Immature natural killer cell (primary cell): ENCODE results near the gene WNT3. TPM values are rescaled to one million over a fixed set of nuclear protein-coding genes. Genes with fewer than 3 reads are reported as not detected.

Experiments
- DNase-seq, 3 donors: peaks; one replicate each; pipeline ENCODE4 v3.0.0; 2022; ENCODE audit warnings: mixed read lengths in 1 of 3
- H3K27ac Mint-ChIP-seq, 6 donors: one replicate each; pipeline ENCODE4 v1.8.0; 2020; ENCODE audit warnings: mixed read lengths in 6 of 6, mild to moderate bottlenecking in 5 of 6, inconsistent platforms in 4 of 6, moderate library complexity in 3 of 6
- H3K27me3 Mint-ChIP-seq, 3 donors: one replicate each; pipeline ENCODE4 v1.8.0; 2020 to 2021; ENCODE audit warnings: low read depth in 3 of 3, mild to moderate bottlenecking in 3 of 3, mixed read lengths in 3 of 3, moderate library complexity in 3 of 3, inconsistent platforms in 1 of 3
- H3K36me3 Mint-ChIP-seq, 3 donors: one replicate each; pipeline ENCODE4 v1.8.0; 2020; ENCODE audit warnings: mixed read lengths in 3 of 3, inconsistent platforms in 2 of 3, mild to moderate bottlenecking in 2 of 3
- H3K4me1 Mint-ChIP-seq, 2 donors: one replicate each; pipeline ENCODE4 v1.8.0; 2020; ENCODE audit warnings: inconsistent platforms in 2 of 2, mild to moderate bottlenecking in 2 of 2, mixed read lengths in 2 of 2, moderate library complexity in 1 of 2
- H3K4me3 Mint-ChIP-seq, 5 donors: one replicate each; pipeline ENCODE4 v1.8.0; 2020; ENCODE audit warnings: mild to moderate bottlenecking in 5 of 5, mixed read lengths in 5 of 5, inconsistent platforms in 3 of 5, moderate library complexity in 3 of 5
- H3K9me3 Mint-ChIP-seq, 6 donors: one replicate each; pipeline ENCODE4 v1.8.0; 2020; ENCODE audit warnings: mild to moderate bottlenecking in 6 of 6, mixed read lengths in 6 of 6, inconsistent platforms in 4 of 6, moderate library complexity in 3 of 6
- polyA plus RNA-seq, 3 donors: library from polyadenylated mRNA; unstranded; fragments of 300-500 nt; fragmentation: Illumina TruSeq; gene quantifications; one replicate each; pipeline ENCODE4 v1.2.3, GENCODE V29; 2021

Gene WNT3
- polyA plus RNA-seq, 3 donors from 2014 or later, result 0.12 to 0.17 TPM; not detected in 1

- H3K4me1 Mint-ChIP-seq, result peaks cover 4 to 6% of the 10 kb centered on the region in 2 donors
- no peaks in the 10 kb centered on the region for H3K9me3 Mint-ChIP-seq
- H3K4me3 Mint-ChIP-seq, result no peak overlapping the region
- peaks cover 2 to 11% (median 7%) of the 10 kb centered on the region in 3 donors for H3K27me3 Mint-ChIP-seq
- no peaks in the 10 kb centered on the region for H3K36me3 Mint-ChIP-seq
- DNase-seq, result no peak
- no peak overlapping the region for H3K27ac Mint-ChIP-seq
Observed at GRCh38 chr17:46831573-46832330, 13.3 kb upstream of the WNT3 start.

- no peaks in the 10 kb centered on the region for H3K9me3 Mint-ChIP-seq
- H3K36me3 Mint-ChIP-seq, result no peaks in the 10 kb centered on the region
- H3K4me1 Mint-ChIP-seq, result no peaks in the 10 kb centered on the region
- H3K4me3 Mint-ChIP-seq, result no peak overlapping the region
- H3K27ac Mint-ChIP-seq, result no peak overlapping the region
- H3K27me3 Mint-ChIP-seq, result peaks cover 4 to 16% (median 10%) of the 10 kb centered on the region in 3 donors
- DNase-seq, result no peak
Observed at GRCh38 chr17:46827274-46827673, 8.8 kb upstream of the WNT3 start.

GRCh38 chr17:46826116-46826515 is 7.6 kb upstream of the WNT3 start:
- no peaks in the 10 kb centered on the region for H3K36me3 Mint-ChIP-seq
- H3K9me3 Mint-ChIP-seq, result no peaks in the 10 kb centered on the region
- H3K27me3 Mint-ChIP-seq, result peaks cover 9 to 24% (median 9%) of the 10 kb centered on the region in 3 donors
- H3K27ac Mint-ChIP-seq, result no peak overlapping the region
- H3K4me1 Mint-ChIP-seq, result no peaks in the 10 kb centered on the region
- no peak overlapping the region for H3K4me3 Mint-ChIP-seq
- no peak for DNase-seq

GRCh38 chr17:46823657-46824056 is 5.2 kb upstream of the WNT3 start:
- Mint-ChIP-seq H3K9me3 (no peaks in the 10 kb centered on the region), H3K27me3 (peaks cover 14 to 31% (median 15%) of the 10 kb centered on the region in 3 donors), H3K4me1 (peaks cover 5 to 6% of the 10 kb centered on the region in 2 donors), H3K27ac (no peak overlapping the region), H3K36me3 (no peaks in the 10 kb centered on the region), H3K4me3 (no peak overlapping the region)
- no peak for DNase-seq

- H3K36me3 Mint-ChIP-seq, result no peaks in the 10 kb centered on the region
- no peak overlapping the region for H3K4me3 Mint-ChIP-seq
- H3K9me3 Mint-ChIP-seq, result no peaks in the 10 kb centered on the region
- H3K27me3 Mint-ChIP-seq, result peaks cover 23 to 37% (median 25%) of the 10 kb centered on the region in 3 donors
- DNase-seq, result no peak
- peaks cover 12% of the 10 kb centered on the region in 2 donors for H3K4me1 Mint-ChIP-seq
- no peak overlapping the region for H3K27ac Mint-ChIP-seq
Observed at GRCh38 chr17:46822388-46822921, 4.0 kb upstream of the WNT3 start.

GRCh38 chr17:46821482-46822387 is 3.2 kb upstream of the WNT3 start:
- Mint-ChIP-seq H3K27me3 (peaks cover 23 to 39% (median 26%) of the 10 kb centered on the region in 3 donors), H3K36me3 (no peaks in the 10 kb centered on the region), H3K27ac (no peak overlapping the region), H3K4me3 (peak overlapping the region in 1 of 5 donors; percentile 13), H3K9me3 (no peaks in the 10 kb centered on the region), H3K4me1 (peaks cover 12 to 13% of the 10 kb centered on the region in 2 donors)
- no peak for DNase-seq

GRCh38 chr17:46820592-46821450 is 2.3 kb upstream of the WNT3 start:
- H3K4me3 Mint-ChIP-seq, result peak overlapping the region in 4 of 5 donors; percentile 14 to 41 (median 35)
- H3K27ac Mint-ChIP-seq, result no peak overlapping the region
- H3K27me3 Mint-ChIP-seq, result peaks cover 28 to 45% (median 31%) of the 10 kb centered on the region in 3 donors
- peaks cover 12 to 13% of the 10 kb centered on the region in 2 donors for H3K4me1 Mint-ChIP-seq
- peaks cover 0 to 4% (median 0%) of the 10 kb centered on the region in 3 donors for H3K36me3 Mint-ChIP-seq
- H3K9me3 Mint-ChIP-seq, result no peaks in the 10 kb centered on the region
- no peak for DNase-seq

GRCh38 chr17:46819906-46820351 is 1.4 kb upstream of the WNT3 start:
- Mint-ChIP-seq H3K4me1 (peaks cover 12 to 13% of the 10 kb centered on the region in 2 donors), H3K27ac (no peak overlapping the region)
- DNase-seq, result no peak

GRCh38 chr17:46818929-46819859 is 702 bp upstream of the WNT3 start:
- H3K27ac Mint-ChIP-seq, result no peak overlapping the region
- H3K36me3 Mint-ChIP-seq, result peaks cover 0 to 4% (median 0%) of the 10 kb centered on the region in 3 donors
- peak overlapping the region; percentile 69 to 80 (median 74) for H3K4me3 Mint-ChIP-seq
- peaks cover 25 to 45% (median 27%) of the 10 kb centered on the region in 3 donors for H3K27me3 Mint-ChIP-seq
- DNase-seq, result no peak
- no peaks in the 10 kb centered on the region for H3K9me3 Mint-ChIP-seq
- peaks cover 12 to 13% of the 10 kb centered on the region in 2 donors for H3K4me1 Mint-ChIP-seq

More at GRCh38 chr17:46819906-46820351, 1.4 kb upstream of the WNT3 start:
- Mint-ChIP-seq H3K36me3 (peaks cover 0 to 4% (median 0%) of the 10 kb centered on the region in 3 donors), H3K4me3 (peak overlapping the region in 4 of 5 donors; percentile 30 to 80 (median 74)), H3K9me3 (no peaks in the 10 kb centered on the region), H3K27me3 (peaks cover 27 to 48% (median 29%) of the 10 kb centered on the region in 3 donors)

- DNase-seq, result no peak
- Mint-ChIP-seq H3K27me3 (peaks cover 26 to 51% (median 32%) of the 10 kb centered on the region in 3 donors), H3K27ac (no peak overlapping the region), H3K36me3 (peaks cover 0 to 4% (median 0%) of the 10 kb centered on the region in 3 donors), H3K4me3 (peak overlapping the region; percentile 43 to 85 (median 70)), H3K4me1 (peaks cover 12 to 13% of the 10 kb centered on the region in 2 donors), H3K9me3 (no peaks in the 10 kb centered on the region)
Observed at GRCh38 chr17:46817901-46818209, 637 bp downstream of the WNT3 start.

- no peaks in the 10 kb centered on the region for H3K9me3 Mint-ChIP-seq
- peak overlapping the region in 4 of 5 donors; percentile 24 to 85 (median 58) for H3K4me3 Mint-ChIP-seq
- peaks cover 0 to 4% (median 0%) of the 10 kb centered on the region in 3 donors for H3K36me3 Mint-ChIP-seq
- DNase-seq, result no peak
- H3K27ac Mint-ChIP-seq, result no peak overlapping the region
- H3K27me3 Mint-ChIP-seq, result peaks cover 26 to 51% (median 32%) of the 10 kb centered on the region in 3 donors
- peaks cover 12 to 13% of the 10 kb centered on the region in 2 donors for H3K4me1 Mint-ChIP-seq
Observed at GRCh38 chr17:46817151-46817900, 1.2 kb downstream of the WNT3 start.
